Measurements from ENCODE around the gene COIL.

DNA sequence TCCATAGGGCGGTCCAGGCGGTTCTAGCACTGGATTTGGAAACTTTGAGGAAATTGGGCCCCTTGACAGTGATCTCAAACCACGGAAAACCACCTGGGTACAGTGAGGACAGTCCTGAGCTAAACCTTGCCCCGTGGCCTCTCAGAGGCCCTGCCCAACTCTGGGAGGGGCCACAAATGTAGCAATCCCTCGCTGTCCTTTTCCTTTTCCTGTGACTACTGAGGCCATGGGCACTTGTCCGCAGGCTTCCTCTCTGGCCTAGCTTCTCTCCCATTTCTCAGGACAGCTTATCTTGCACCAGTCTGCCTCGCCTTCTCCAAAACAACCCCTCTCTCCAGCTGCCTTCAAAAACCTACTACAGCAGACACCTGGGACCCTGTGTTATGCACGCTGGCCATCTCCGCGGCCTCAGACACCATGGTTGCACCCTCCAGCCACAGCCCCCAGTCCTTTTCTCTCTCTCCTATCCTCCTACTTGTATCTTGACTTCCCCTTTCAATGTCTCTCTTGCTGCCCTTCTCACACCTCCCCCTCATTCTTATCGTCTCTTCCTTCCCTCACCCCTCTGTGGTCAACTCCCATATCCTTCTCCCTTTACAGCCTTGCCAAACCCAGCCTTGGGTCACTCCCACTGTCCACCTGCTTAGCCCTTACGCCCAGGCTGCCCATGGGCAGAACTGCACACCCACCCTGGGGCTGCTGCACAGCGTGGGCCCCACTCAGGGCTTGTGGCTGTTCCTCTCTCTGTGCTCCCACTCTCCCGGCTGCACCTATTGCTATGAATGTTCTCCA, 24.7 kb upstream of the COIL start:
- TF ChIP-seq, protein P1, sequence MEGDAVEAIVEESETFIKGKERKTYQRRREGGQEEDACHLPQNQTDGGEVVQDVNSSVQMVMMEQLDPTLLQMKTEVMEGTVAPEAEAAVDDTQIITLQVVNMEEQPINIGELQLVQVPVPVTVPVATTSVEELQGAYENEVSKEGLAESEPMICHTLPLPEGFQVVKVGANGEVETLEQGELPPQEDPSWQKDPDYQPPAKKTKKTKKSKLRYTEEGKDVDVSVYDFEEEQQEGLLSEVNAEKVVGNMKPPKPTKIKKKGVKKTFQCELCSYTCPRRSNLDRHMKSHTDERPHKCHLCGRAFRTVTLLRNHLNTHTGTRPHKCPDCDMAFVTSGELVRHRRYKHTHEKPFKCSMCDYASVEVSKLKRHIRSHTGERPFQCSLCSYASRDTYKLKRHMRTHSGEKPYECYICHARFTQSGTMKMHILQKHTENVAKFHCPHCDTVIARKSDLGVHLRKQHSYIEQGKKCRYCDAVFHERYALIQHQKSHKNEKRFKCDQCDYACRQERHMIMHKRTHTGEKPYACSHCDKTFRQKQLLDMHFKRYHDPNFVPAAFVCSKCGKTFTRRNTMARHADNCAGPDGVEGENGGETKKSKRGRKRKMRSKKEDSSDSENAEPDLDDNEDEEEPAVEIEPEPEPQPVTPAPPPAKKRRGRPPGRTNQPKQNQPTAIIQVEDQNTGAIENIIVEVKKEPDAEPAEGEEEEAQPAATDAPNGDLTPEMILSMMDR (conservative IDR thresholded peaks at IDR 0.05 in 1 of 2, IDR thresholded peaks at IDR 0.05 in 1 of 2; ENCODE audit: low read depth in 1 of 2, low read length in 2 of 2), result no peak
- no peak for TF ChIP-seq EZH2 (IDR thresholded peaks at IDR 0.05; ENCODE audit: low read length, missing control alignments)
